ENCODE results near the gene DOHH.

DOHH gene

GRCh38 chr19:3528080-3528479 is 27.6 kb upstream of the DOHH start:
- Mint-ChIP-seq H3K4me1 (ENCODE audit: low read depth) (no peaks in the 10 kb centered on the region), H3K36me3 (ENCODE audit: low read depth) (no peaks in the 10 kb centered on the region), H3K4me3 (no peak overlapping the region), H3K9me3 (no peaks in the 10 kb centered on the region), H3K27me3 (no peaks in the 10 kb centered on the region), H3K27ac (no peak overlapping the region)

DNA sequence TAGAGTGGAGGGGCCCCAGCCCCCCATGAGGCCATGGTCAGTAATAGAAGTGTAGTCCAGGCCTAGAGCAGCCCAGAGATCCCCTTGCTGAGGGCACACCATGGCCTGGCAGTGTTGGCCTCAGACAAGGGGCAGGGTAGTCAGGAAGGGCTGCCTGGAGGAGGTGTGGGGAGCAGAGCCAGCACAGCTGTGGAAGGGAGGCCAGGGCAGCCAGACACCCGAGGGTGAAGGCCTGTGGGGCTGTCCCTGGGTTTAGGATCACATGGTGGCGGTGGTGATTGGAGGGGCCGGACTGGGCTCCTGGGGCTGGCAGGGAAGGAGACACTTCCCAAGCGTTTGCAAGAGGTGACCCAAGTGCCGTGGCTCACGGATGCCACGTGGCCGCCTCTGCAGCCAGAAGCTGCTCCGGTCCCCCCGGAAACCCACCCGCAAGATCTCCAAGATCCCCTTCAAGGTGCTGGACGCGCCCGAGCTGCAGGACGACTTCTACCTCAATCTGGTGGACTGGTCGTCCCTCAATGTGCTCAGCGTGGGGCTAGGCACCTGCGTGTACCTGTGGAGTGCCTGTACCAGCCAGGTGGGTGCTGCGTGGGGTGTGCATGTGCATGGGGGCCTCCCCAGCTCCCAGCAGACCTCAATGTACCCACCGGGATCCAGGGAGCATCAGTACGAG is 26.9 kb upstream of the DOHH start:
- Mint-ChIP-seq H3K36me3 (ENCODE audit: low read depth) (no peaks in the 10 kb centered on the region), H3K4me1 (ENCODE audit: low read depth) (no peaks in the 10 kb centered on the region), H3K4me3 (no peak overlapping the region), H3K27ac (no peak overlapping the region), H3K9me3 (no peaks in the 10 kb centered on the region), H3K27me3 (no peaks in the 10 kb centered on the region)

DNA sequence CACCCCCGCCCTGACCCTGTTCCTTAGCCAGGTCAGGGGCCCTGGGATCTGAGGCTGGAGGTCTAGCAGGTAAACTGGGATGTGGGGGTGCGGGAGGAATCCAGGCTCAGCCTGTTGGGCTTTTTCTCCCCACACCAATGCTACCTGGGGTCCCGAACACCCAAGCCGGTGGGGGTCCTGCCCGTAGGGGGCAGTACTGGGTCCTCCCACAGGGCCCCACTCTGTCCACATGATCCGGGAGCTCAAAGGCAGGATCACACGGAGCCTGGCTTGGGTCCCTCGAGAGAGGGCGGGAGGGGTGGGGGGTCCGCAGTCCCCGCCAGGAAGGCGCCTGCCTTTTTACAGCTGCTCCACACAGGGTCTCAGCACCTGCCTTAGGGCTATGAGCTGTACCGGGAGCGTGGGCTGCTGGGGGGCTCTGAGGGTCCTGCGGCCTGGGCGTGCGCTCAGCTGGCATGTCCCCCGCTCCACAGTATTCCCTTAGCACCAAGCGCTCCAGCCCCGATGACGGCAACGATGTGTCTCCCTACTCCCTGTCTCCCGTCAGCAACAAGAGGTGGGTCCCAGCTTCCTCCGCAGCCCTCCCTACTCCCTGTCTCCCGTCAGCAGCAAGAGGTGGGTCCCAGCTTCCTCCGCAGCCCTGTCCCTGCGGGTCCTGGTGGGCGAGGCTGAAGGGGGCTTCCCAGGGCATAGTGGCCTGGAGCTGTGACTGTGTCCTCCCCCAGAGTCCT is 26.2 kb upstream of the DOHH start:
- no peaks in the 10 kb centered on the region for H3K4me1 Mint-ChIP-seq (ENCODE audit: low read depth)
- no peaks in the 10 kb centered on the region for H3K27me3 Mint-ChIP-seq
- no peaks in the 10 kb centered on the region for H3K36me3 Mint-ChIP-seq (ENCODE audit: low read depth)
- no peaks in the 10 kb centered on the region for H3K9me3 Mint-ChIP-seq
- no peak overlapping the region for H3K4me3 Mint-ChIP-seq
- H3K27ac Mint-ChIP-seq, result no peak overlapping the region

DNA sequence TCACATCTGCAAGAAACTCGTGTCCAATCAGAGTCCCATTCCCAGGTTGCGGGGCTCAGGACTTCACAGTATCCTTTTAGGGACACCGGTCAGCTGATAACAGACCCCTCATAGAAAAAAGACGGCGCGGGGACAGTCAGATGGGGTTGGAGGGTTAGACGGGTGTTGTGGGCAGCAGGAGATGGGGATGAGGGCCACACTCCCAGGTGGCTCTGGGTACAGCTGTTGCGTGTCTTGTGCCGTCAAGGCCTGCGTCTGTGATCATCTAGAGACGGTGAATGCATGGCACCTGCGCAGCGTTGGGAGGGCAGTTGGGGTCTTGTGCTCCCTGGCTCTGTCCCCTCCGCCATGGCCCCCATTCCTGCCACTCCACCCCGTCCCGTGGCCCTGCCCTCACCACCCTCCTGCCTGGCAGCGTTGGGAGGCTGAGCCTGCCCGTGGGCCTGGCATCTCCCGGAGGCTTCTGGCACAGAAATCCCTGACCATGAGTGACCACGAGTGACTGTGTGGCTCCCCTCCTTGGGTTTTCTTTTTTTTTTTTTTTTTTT is 24.5 kb upstream of the DOHH start:
- Mint-ChIP-seq H3K4me3 (no peak overlapping the region), H3K27me3 (no peaks in the 10 kb centered on the region), H3K36me3 (ENCODE audit: low read depth) (peaks cover 6% of the 10 kb centered on the region), H3K9me3 (no peaks in the 10 kb centered on the region), H3K27ac (no peak overlapping the region), H3K4me1 (ENCODE audit: low read depth) (peaks cover 5% of the 10 kb centered on the region)

GRCh38 chr19:3524078-3524842 is 23.8 kb upstream of the DOHH start:
- Mint-ChIP-seq H3K27ac (no peak overlapping the region), H3K36me3 (ENCODE audit: low read depth) (peaks cover 6% of the 10 kb centered on the region), H3K4me1 (ENCODE audit: low read depth) (peaks cover 5% of the 10 kb centered on the region)

DNA sequence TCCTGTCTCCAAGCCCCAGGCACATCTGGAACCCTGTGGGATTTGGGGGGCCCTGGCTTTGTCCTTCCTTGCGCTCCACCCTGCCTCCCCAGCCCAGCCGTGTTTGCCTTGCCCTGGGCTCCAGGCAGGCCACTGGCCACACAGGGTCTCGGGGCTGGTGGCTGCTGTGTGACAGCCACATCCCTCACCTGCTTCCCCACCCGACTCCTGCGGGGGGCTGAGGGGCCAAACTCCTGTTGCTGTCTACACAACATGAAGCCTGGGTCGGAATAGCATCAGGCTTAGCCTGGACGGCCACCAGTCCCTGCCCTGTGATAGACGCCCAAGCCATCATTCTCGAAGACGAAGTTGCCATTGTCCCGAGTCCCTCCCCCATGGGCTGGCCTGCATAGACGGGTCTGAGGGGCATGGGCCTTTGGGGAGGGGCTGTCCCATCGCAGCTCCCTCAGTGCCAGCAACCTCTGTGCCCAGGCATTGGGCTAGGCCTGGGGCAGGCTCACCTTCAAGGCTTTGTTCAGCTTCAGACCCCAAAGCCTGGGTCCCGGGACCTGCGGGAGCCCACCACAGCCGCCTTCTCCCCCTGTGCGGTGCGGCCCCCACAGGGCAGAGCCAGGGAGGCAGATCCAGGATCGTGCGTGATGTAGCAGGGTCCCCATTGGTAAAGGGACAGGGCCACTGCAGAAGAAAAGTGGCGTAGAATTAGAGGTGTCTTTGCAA is 23.0 kb upstream of the DOHH start:
- Mint-ChIP-seq H3K27ac (no peak overlapping the region), H3K36me3 (ENCODE audit: low read depth) (peaks cover 6% of the 10 kb centered on the region), H3K4me3 (no peak overlapping the region), H3K4me1 (ENCODE audit: low read depth) (peaks cover 9% of the 10 kb centered on the region), H3K27me3 (no peaks in the 10 kb centered on the region), H3K9me3 (no peaks in the 10 kb centered on the region)

More at GRCh38 chr19:3524078-3524842, 23.8 kb upstream of the DOHH start:
- no peaks in the 10 kb centered on the region for H3K27me3 Mint-ChIP-seq
- no peak overlapping the region for H3K4me3 Mint-ChIP-seq
- no peaks in the 10 kb centered on the region for H3K9me3 Mint-ChIP-seq

DNA sequence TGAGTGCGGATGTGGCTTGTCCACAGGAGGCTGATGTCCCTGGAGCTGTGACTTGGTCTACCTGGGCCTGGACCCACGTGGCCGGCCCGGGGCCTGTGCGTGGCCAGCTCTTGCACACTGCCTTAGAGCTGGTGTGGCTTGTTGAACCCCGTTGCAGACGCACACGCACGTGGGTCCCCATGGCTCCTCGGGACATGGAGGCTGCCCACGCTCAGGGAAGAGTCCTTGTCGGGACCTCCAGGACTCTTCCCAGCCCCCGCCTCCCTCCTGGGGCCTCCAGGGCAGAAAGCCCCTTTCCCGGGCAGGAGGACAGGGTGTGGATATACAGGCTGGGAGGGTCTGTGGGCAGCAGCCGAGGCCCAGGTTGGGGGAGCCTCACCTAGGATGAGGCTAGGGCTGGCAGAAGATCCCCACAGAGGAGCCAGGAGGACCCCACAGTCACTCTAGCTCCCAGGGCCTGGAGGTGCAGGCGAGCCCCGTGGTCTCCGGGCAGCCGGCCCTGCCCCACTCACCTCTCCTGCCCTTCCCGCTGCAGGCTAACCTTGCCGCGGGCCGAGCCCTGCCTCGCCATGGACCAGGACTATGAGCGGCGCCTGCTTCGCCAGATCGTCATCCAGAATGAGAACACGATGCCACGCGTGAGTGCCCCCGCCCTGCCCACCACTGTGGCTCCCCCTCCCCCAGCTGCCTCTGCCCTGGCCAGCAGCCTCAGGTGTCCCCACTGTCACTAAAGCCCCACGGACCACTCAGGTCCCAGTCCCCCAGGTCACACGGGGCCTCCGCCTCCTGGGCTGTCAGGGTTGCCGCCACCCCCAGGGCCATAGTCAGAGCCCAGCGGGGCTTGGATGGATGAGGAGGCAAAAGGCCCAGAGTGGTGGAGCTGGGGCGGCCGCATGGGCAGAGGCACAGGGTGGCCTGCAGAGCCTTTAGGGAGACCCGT is 22.2 kb upstream of the DOHH start:
- Mint-ChIP-seq H3K9me3 (no peaks in the 10 kb centered on the region), H3K4me1 (ENCODE audit: low read depth) (peaks cover 18% of the 10 kb centered on the region), H3K36me3 (ENCODE audit: low read depth) (peaks cover 6% of the 10 kb centered on the region), H3K27me3 (no peaks in the 10 kb centered on the region), H3K4me3 (no peak overlapping the region), H3K27ac (no peak overlapping the region)

DNA sequence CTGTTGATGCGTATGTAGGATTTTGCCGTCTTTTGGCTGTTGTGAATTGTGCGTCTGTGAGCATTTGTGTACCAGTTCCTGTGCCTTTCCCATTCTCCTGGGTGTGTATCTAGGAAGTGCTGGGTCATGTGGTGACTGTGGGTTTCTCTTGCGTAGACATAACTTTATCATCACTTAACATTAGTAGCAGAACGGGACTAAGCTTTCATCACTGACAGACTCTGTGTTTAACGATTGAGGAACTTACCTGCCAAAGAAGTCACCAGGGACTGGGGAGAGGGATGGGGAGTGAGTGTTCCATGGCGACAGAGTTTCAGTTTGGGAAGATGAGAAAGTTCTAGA is 20.6 kb upstream of the DOHH start:
- Mint-ChIP-seq H3K27me3 (no peaks in the 10 kb centered on the region), H3K36me3 (ENCODE audit: low read depth) (peaks cover 6% of the 10 kb centered on the region), H3K4me3 (no peak overlapping the region), H3K27ac (no peak overlapping the region), H3K9me3 (no peaks in the 10 kb centered on the region), H3K4me1 (ENCODE audit: low read depth) (peaks cover 28% of the 10 kb centered on the region)

- peaks cover 6% of the 10 kb centered on the region for H3K36me3 Mint-ChIP-seq (ENCODE audit: low read depth)
- H3K27ac Mint-ChIP-seq, result no peak overlapping the region
- no peaks in the 10 kb centered on the region for H3K9me3 Mint-ChIP-seq
- H3K4me3 Mint-ChIP-seq, result no peak overlapping the region
- no peaks in the 10 kb centered on the region for H3K27me3 Mint-ChIP-seq
- H3K4me1 Mint-ChIP-seq (ENCODE audit: low read depth), result peaks cover 34% of the 10 kb centered on the region
Observed at GRCh38 chr19:3520166-3521103, 20.0 kb upstream of the DOHH start.

DNA sequence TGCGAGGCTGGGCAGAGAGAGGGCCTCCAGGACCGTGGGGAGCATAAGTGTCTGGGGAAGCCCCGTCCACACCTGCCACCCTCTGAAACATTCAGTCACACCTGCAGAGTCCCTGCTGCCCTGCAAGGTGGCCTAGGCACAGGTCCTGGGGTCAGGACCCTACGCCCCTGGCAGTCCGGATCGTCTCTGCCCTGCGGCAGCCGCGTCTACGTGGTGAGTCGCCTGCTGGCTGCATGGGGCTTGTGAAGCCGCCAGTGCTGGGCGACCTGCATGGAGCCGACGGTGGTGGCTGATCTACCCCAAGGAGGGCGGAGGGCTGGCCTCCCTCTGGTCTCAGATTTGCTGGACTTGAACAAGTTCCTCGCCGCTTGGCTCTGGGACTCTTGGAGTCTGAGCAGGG is 18.7 kb upstream of the DOHH start:
- H3K4me3 Mint-ChIP-seq, result no peak overlapping the region
- peaks cover 39% of the 10 kb centered on the region for H3K4me1 Mint-ChIP-seq (ENCODE audit: low read depth)
- peaks cover 6% of the 10 kb centered on the region for H3K36me3 Mint-ChIP-seq (ENCODE audit: low read depth)
- no peak overlapping the region for H3K27ac Mint-ChIP-seq
- H3K9me3 Mint-ChIP-seq, result no peaks in the 10 kb centered on the region
- H3K27me3 Mint-ChIP-seq, result no peaks in the 10 kb centered on the region

DNA sequence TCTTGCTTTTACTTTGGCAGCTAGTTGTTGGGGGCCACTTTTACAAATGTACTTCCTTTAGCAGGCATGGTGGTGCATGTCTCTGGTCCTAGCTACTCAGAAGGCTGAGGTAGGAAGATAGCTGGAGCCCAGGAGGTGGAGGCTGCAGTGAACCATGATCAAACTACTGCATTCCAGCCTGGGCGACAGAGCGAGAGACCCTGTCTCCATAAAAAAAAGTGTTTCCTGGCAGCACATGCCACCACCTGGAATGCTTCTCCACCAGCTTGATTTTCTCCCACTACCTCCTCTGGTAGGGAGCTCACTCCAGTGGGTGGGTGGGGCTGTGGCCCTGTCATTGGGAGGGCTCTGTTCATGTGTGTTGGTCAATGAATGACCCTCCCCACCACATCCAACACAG is 18.2 kb upstream of the DOHH start:
- H3K4me3 Mint-ChIP-seq, result no peak overlapping the region
- peaks cover 6% of the 10 kb centered on the region for H3K36me3 Mint-ChIP-seq (ENCODE audit: low read depth)
- no peaks in the 10 kb centered on the region for H3K27me3 Mint-ChIP-seq
- peaks cover 41% of the 10 kb centered on the region for H3K4me1 Mint-ChIP-seq (ENCODE audit: low read depth)
- H3K9me3 Mint-ChIP-seq, result no peaks in the 10 kb centered on the region
- no peak overlapping the region for H3K27ac Mint-ChIP-seq

GRCh38 chr19:3518255-3518654 is 17.8 kb upstream of the DOHH start:
- H3K9me3 Mint-ChIP-seq, result no peaks in the 10 kb centered on the region
- no peaks in the 10 kb centered on the region for H3K27me3 Mint-ChIP-seq
- peaks cover 43% of the 10 kb centered on the region for H3K4me1 Mint-ChIP-seq (ENCODE audit: low read depth)
- no peak overlapping the region for H3K27ac Mint-ChIP-seq
- H3K36me3 Mint-ChIP-seq (ENCODE audit: low read depth), result peaks cover 6% of the 10 kb centered on the region
- H3K4me3 Mint-ChIP-seq, result no peak overlapping the region

- no peak overlapping the region for H3K27ac Mint-ChIP-seq
- no peaks in the 10 kb centered on the region for H3K9me3 Mint-ChIP-seq
- no peaks in the 10 kb centered on the region for H3K27me3 Mint-ChIP-seq
- H3K4me1 Mint-ChIP-seq (ENCODE audit: low read depth), result peaks cover 43% of the 10 kb centered on the region
- H3K36me3 Mint-ChIP-seq (ENCODE audit: low read depth), result peaks cover 6% of the 10 kb centered on the region
- no peak overlapping the region for H3K4me3 Mint-ChIP-seq
Observed at GRCh38 chr19:3517638-3518037, 17.2 kb upstream of the DOHH start.
